Loucy (cell line): Measurements from ENCODE around the gene CASP6.

Experiments used
- CTCF ChIP-seq: fragments of 200-600 bp; sonication (generic); conservative IDR thresholded peaks from 2 replicates; pipeline ENCODE4 v1.5.1; 2014; ENCODE audit warnings: mild to moderate bottlenecking, antibody characterized with exemption, low read length
- EZH2phosphoT487 ChIP-seq: fragments of 200-600 bp; IDR thresholded peaks from 2 replicates; pipeline ENCODE4 v1.6.1; 2018; ENCODE audit warnings: antibody characterized with exemption, mild to moderate bottlenecking, moderate library complexity, borderline replicate concordance

GRCh38 chr4:109648266-109648996 lies 54.8 kb downstream of the CASP6 start:
- no peak for TF ChIP-seq CTCF
- no peak for TF ChIP-seq EZH2phosphoT487
